Right atrium auricular region (tissue), 2 donors: ENCODE results near the gene EFCAB6. TPM values are rescaled to one million over a fixed set of nuclear protein-coding genes. Genes with fewer than 3 reads are reported as not detected.

Experiments
- DNase-seq: peaks from one replicate; pipeline ENCODE4 v3.0.0-alpha.2; 2019; ENCODE audit warnings: low spot score
- H3K27ac ChIP-seq, 2 donors: fragments of 200-600 bp; sonication (generic); 1 replicate in 1 of 2; 2 replicates in 1 of 2; pipeline ENCODE4 v1.5.1; 2016 to 2019
- H3K27me3 ChIP-seq, 2 donors: fragments of 200-600 bp; sonication (generic); one replicate each; pipeline versions ENCODE4 v1.5.1 to v1.6.0; 2017 to 2019
- H3K36me3 ChIP-seq: fragments of 200-600 bp; sonication (generic); one replicate; pipeline ENCODE4 v1.5.1; 2016
- H3K4me1 ChIP-seq, 2 donors: fragments of 200-600 bp; sonication (generic); one replicate each; pipeline versions ENCODE4 v1.5.1 to v1.6.0; 2017 to 2019
- H3K4me3 ChIP-seq, 2 donors: fragments of 200-600 bp; sonication (generic); 1 replicate in 1 of 2; 2 replicates in 1 of 2; pipeline ENCODE4 v1.5.1; 2017 to 2019; ENCODE audit warnings: mild to moderate bottlenecking in 1 of 2, moderate library complexity in 1 of 2
- H3K9me3 ChIP-seq, 2 donors: fragments of 200-600 bp; sonication (generic); one replicate each; pipeline ENCODE4 v1.5.1; 2019
- total RNA-seq, 2 donors: library from RNA; depleted of rRNA; stranded (reverse); fragments of >200 nt; gene quantifications; one replicate each; pipeline ENCODE4 v1.1.0, GENCODE V29; 2016
- TF ChIP-seq, protein P1 (sequence below), 2 donors: fragments of 200-600 bp; sonication (generic); IDR thresholded peaks; one replicate each; pipeline ENCODE4 v1.5.1; 2019; ENCODE audit warnings: antibody characterized with exemption in 2 of 2

The EFCAB6 gene
- total RNA-seq, 2 donors from 2014 or later, result 1.5 TPM

GRCh38 chr22:43498856-43499253 lies 313.2 kb downstream of the EFCAB6 start:
- no peaks in the 10 kb centered on the region for H3K4me1 ChIP-seq
- no peaks in the 10 kb centered on the region for H3K36me3 ChIP-seq
- H3K4me3 ChIP-seq, result no peak overlapping the region
- no peaks in the 10 kb centered on the region for H3K9me3 ChIP-seq
- no peak for DNase-seq
- no peaks in the 10 kb centered on the region for H3K27me3 ChIP-seq
- H3K27ac ChIP-seq, result no peak overlapping the region
- TF ChIP-seq, protein P1, sequence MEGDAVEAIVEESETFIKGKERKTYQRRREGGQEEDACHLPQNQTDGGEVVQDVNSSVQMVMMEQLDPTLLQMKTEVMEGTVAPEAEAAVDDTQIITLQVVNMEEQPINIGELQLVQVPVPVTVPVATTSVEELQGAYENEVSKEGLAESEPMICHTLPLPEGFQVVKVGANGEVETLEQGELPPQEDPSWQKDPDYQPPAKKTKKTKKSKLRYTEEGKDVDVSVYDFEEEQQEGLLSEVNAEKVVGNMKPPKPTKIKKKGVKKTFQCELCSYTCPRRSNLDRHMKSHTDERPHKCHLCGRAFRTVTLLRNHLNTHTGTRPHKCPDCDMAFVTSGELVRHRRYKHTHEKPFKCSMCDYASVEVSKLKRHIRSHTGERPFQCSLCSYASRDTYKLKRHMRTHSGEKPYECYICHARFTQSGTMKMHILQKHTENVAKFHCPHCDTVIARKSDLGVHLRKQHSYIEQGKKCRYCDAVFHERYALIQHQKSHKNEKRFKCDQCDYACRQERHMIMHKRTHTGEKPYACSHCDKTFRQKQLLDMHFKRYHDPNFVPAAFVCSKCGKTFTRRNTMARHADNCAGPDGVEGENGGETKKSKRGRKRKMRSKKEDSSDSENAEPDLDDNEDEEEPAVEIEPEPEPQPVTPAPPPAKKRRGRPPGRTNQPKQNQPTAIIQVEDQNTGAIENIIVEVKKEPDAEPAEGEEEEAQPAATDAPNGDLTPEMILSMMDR (IDR thresholded peaks at IDR 0.05), result no peak

GRCh38 chr22:43497956-43498855 lies 313.9 kb downstream of the EFCAB6 start:
- H3K27ac ChIP-seq, result no peak overlapping the region
- no peaks in the 10 kb centered on the region for H3K9me3 ChIP-seq
- H3K4me3 ChIP-seq, result no peak overlapping the region
- TF ChIP-seq, protein P1 (IDR thresholded peaks at IDR 0.05), result no peak
- no peaks in the 10 kb centered on the region for H3K4me1 ChIP-seq
- DNase-seq, result no peak
- no peaks in the 10 kb centered on the region for H3K36me3 ChIP-seq
- no peaks in the 10 kb centered on the region for H3K27me3 ChIP-seq

DNA sequence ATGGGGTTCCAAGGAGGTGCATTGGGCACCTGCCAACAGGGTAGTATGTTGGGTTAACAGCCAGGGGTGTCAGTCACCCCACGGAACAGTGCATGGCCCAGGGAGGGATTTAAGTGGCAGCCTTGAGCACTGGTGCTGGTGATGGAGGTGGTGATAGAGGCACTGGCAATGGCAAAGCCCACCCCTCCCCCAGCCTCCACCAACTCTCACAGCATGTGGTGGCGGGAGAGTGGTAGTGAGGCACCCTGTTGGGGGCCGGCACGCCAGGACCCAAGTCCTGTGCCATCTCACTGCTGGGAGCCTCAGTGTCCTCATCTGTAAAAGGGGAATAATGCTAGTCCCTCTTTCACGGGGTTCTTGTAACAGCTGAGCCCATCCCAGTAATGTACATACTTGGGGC lies 318.8 kb downstream of the EFCAB6 start:
- H3K36me3 ChIP-seq, result no peaks in the 10 kb centered on the region
- H3K9me3 ChIP-seq, result no peaks in the 10 kb centered on the region
- H3K27me3 ChIP-seq, result no peaks in the 10 kb centered on the region
- no peak overlapping the region for H3K27ac ChIP-seq
- no peak overlapping the region for H3K4me3 ChIP-seq
- no peaks in the 10 kb centered on the region for H3K4me1 ChIP-seq
- TF ChIP-seq, protein P1 (IDR thresholded peaks at IDR 0.05), result no peak
- DNase-seq, result no peak

- Histone ChIP-seq H3K4me1 (no peaks in the 10 kb centered on the region), H3K4me3 (no peak overlapping the region), H3K27me3 (no peaks in the 10 kb centered on the region), H3K9me3 (no peaks in the 10 kb centered on the region), H3K27ac (no peak overlapping the region), H3K36me3 (no peaks in the 10 kb centered on the region)
- no peak for DNase-seq
- TF ChIP-seq, protein P1 (IDR thresholded peaks at IDR 0.05), result no peak
These were observed 320.4 kb downstream of the EFCAB6 start for GRCh38 chr22:43491737-43492136.

DNA sequence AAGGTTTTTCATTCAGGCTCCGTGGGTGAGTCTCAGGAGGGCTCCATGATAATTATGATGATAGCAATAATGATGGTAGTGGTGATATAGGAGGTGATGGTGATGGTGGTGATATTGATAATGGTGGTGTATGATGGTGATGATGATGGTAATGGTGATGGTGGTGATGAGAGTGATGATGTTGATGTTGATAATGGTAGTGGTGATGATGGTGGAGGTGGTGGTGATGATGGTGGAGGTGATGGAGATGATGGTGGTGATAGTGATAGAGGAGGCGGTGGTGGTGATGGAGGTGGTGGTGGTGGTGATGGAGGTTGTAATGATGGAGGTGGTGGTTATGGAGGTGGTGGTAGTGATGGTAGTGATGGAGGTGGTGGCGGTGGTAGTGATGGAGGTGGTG lies 320.9 kb downstream of the EFCAB6 start:
- DNase-seq, result no peak
- Histone ChIP-seq H3K4me3 (no peak overlapping the region), H3K27me3 (no peaks in the 10 kb centered on the region), H3K9me3 (no peaks in the 10 kb centered on the region), H3K27ac (no peak overlapping the region), H3K4me1 (no peaks in the 10 kb centered on the region), H3K36me3 (no peaks in the 10 kb centered on the region)
- TF ChIP-seq, protein P1 (IDR thresholded peaks at IDR 0.05), result no peak
